Lung (tissue), 12 donors: Measurements from ENCODE around the gene ASB8. TPM values are rescaled to one million over a fixed set of nuclear protein-coding genes. Genes with fewer than 3 reads are reported as not detected.

ENCODE experiments used
- ATAC-seq: fragments of 200-7000 bp; cut with Tn5 transposase; one replicate; pipeline ENCODE4 v1.9.1; 2020; ENCODE audit warnings: moderate number of reproducible peaks; ENCODE audit not compliant: insufficient read depth, low FRiP score
- DNase-seq, 3 donors: peaks; one replicate each; pipeline ENCODE4 v3.0.0-alpha.2; 2013 to 2017
- H3K27ac ChIP-seq, 2 donors: one replicate each; pipeline ENCODE4 v1.5.1; 2013; ENCODE audit warnings: mild to moderate bottlenecking in 2 of 2, moderate library complexity in 2 of 2, control low read depth in 1 of 2, inconsistent platforms in 1 of 2, low read depth in 1 of 2, low read length in 1 of 2
- H3K27me3 ChIP-seq, 3 donors: one replicate each; pipeline ENCODE4 v1.5.1; 2013; ENCODE audit warnings: low read length in 2 of 3; ENCODE audit not compliant: control insufficient read depth in 3 of 3, insufficient read depth in 3 of 3
- H3K36me3 ChIP-seq, 4 donors: one replicate each; pipeline ENCODE4 v1.5.1; 2013; ENCODE audit warnings: low read length in 4 of 4, mild to moderate bottlenecking in 1 of 4, moderate library complexity in 1 of 4; ENCODE audit not compliant: control insufficient read depth in 4 of 4, insufficient read depth in 4 of 4
- H3K4me1 ChIP-seq, 5 donors: one replicate each; pipeline ENCODE4 v1.5.1; 2013; ENCODE audit warnings: low read length in 5 of 5, mild to moderate bottlenecking in 2 of 5, moderate library complexity in 1 of 5; ENCODE audit not compliant: control insufficient read depth in 5 of 5, insufficient read depth in 5 of 5
- H3K4me3 ChIP-seq: one replicate; pipeline ENCODE4 v1.5.1; 2013; ENCODE audit warnings: mild to moderate bottlenecking, control low read depth, moderate library complexity
- H3K9ac ChIP-seq, 2 donors: one replicate each; pipeline ENCODE4 v1.5.1; 2013; ENCODE audit warnings: low read length in 2 of 2, control low read depth in 1 of 2; ENCODE audit not compliant: insufficient read depth in 1 of 2
- H3K9me3 ChIP-seq, 4 donors: one replicate each; pipeline ENCODE4 v1.5.1; 2013; ENCODE audit warnings: low read length in 3 of 4, mild to moderate bottlenecking in 1 of 4, moderate library complexity in 1 of 4; ENCODE audit not compliant: control insufficient read depth in 4 of 4, insufficient read depth in 3 of 4
- CTCF ChIP-seq: IDR thresholded peaks from 2 replicates; pipeline ENCODE4 v1.5.1; 2012; ENCODE audit warnings: mild to moderate bottlenecking; ENCODE audit errors: control extremely low read depth, extremely low read depth
- WGBS, 2 donors: extraction: QIAGEN DNeasy Blood & Tissue Kit; methylation state at CpG; one replicate each; pipeline ENCODE4 v1.1.7; 2013; 5-methylcytosine and 5-hydroxymethylcytosine counted together
- polyA plus RNA-seq, 2 donors: library from polyadenylated mRNA; stranded (reverse); fragments of 200-250 nt; gene quantifications; one replicate each; pipeline ENCODE4 v1.2.1, GENCODE V29; 2013
- total RNA-seq, 2 donors: library from RNA; depleted of rRNA in 1 of 2; stranded (reverse); fragments of >200 nt in 1 of 2; gene quantifications; one replicate each; pipeline ENCODE4 v1.2.1, GENCODE V29; 2014 to 2021
- donor health status: control.
- donor health status: control.
- donor health status: Bipolar disorder and iron deficiency.
- donor health status: healthy.
- donor health status: DM: yes; HTN: yes; CAD: no.

ASB8 gene
- total and polyA plus RNA-seq, 4 donors: 12.0 to 55.1 (median 26.9) TPM

- Histone ChIP-seq H3K9ac (no peak overlapping the region), H3K27ac (peak overlapping the region in 1 of 2 donors; percentile 54), H3K4me1 (peaks cover 0 to 31% (median 0%) of the 10 kb centered on the region in 5 donors), H3K36me3 (peaks cover 11 to 59% (median 31%) of the 10 kb centered on the region in 4 donors), H3K9me3 (no peaks in the 10 kb centered on the region), H3K4me3 (no peak overlapping the region), H3K27me3 (no peaks in the 10 kb centered on the region)
- ATAC-seq: no peak
- WGBS, 2 donors: 93 to 98% methylated on average over 2 of the region's 2 CpGs
- DNase-seq: no peak
- no peak for TF ChIP-seq CTCF
Observed at GRCh38 chr12:48131517-48131916, 25.8 kb downstream of the ASB8 start.

GRCh38 chr12:48129376-48129775 lies 27.9 kb downstream of the ASB8 start:
- H3K9ac ChIP-seq: no peak overlapping the region
- no peak for ATAC-seq
- peaks cover 0 to 35% (median 0%) of the 10 kb centered on the region in 5 donors for H3K4me1 ChIP-seq
- H3K36me3 ChIP-seq: peaks cover 8 to 51% (median 24%) of the 10 kb centered on the region in 4 donors
- 50 to 78% methylated on average over 1 of the region's 1 CpG for WGBS, 2 donors
- TF ChIP-seq CTCF: no peak
- no peaks in the 10 kb centered on the region for H3K9me3 ChIP-seq
- no peak overlapping the region for H3K4me3 ChIP-seq
- no peak overlapping the region for H3K27ac ChIP-seq
- no peaks in the 10 kb centered on the region for H3K27me3 ChIP-seq
- DNase-seq: no peak

GRCh38 chr12:48128800-48129199 lies 28.5 kb downstream of the ASB8 start:
- Histone ChIP-seq H3K4me3 (no peak overlapping the region), H3K9ac (no peak overlapping the region), H3K27ac (peak overlapping the region in 1 of 2 donors; percentile 12), H3K4me1 (peaks cover 0 to 35% (median 0%) of the 10 kb centered on the region in 5 donors), H3K27me3 (no peaks in the 10 kb centered on the region), H3K36me3 (peaks cover 7 to 45% (median 24%) of the 10 kb centered on the region in 4 donors), H3K9me3 (no peaks in the 10 kb centered on the region)
- no peak for TF ChIP-seq CTCF
- DNase-seq (no peak), ATAC-seq (no peak)
- 93 to 99% methylated on average over 1 of the region's 1 CpG for WGBS, 2 donors
